Right ventricle myocardium inferior (tissue), 1 donor: ENCODE results near the gene ENPP4. TPM values are rescaled to one million over a fixed set of nuclear protein-coding genes. Genes with fewer than 3 reads are reported as not detected.
"Not testable (repeated sequence)": the region's sequence is repeated elsewhere in the genome, so short reads cannot be mapped to it uniquely, and the experiment has no call there.

ENCODE experiments used
- ATAC-seq: fragments of 200-7000 bp; cut with Tn5 transposase; one replicate; pipeline ENCODE4 v1.9.1; 2020; ENCODE audit warnings: mild to moderate bottlenecking, moderate library complexity
- DNase-seq: peaks from one replicate; pipeline ENCODE4 v3.0.0; 2021; ENCODE audit errors: missing footprints
- intact Hi-C: fragments of 100-400 bp; cut with DNase I; formaldehyde crosslinking; loops from one replicate; pipeline ENCODE4 v1.11.0; 2022
- long read RNA-seq: library from polyadenylated mRNA; unstranded; transcript quantifications from one replicate; pipeline ENCODE4 v2.0.0, GENCODE V29; 2021
- total RNA-seq: library from RNA; stranded (reverse); fragmentation: NEBNext Ultra II Directional; extraction: Animal tissue kit (Norgen Biotek cat#: 25700); gene quantifications from one replicate; pipeline ENCODE4 v1.2.1, GENCODE V29; 2021
- donor health status: DM: no; HTN: yes; CAD: no; lungs with severe emphysema.

ENPP4 gene
- total RNA-seq = 20.0 TPM
- long read RNA-seq, full-length matches to known transcripts = 15 of 18 reads
- long read RNA-seq, partial matches to known transcripts = 1 of 18 reads
- long read RNA-seq, other reads (novel, unspliced or antisense) = 2 of 18 reads

DNA sequence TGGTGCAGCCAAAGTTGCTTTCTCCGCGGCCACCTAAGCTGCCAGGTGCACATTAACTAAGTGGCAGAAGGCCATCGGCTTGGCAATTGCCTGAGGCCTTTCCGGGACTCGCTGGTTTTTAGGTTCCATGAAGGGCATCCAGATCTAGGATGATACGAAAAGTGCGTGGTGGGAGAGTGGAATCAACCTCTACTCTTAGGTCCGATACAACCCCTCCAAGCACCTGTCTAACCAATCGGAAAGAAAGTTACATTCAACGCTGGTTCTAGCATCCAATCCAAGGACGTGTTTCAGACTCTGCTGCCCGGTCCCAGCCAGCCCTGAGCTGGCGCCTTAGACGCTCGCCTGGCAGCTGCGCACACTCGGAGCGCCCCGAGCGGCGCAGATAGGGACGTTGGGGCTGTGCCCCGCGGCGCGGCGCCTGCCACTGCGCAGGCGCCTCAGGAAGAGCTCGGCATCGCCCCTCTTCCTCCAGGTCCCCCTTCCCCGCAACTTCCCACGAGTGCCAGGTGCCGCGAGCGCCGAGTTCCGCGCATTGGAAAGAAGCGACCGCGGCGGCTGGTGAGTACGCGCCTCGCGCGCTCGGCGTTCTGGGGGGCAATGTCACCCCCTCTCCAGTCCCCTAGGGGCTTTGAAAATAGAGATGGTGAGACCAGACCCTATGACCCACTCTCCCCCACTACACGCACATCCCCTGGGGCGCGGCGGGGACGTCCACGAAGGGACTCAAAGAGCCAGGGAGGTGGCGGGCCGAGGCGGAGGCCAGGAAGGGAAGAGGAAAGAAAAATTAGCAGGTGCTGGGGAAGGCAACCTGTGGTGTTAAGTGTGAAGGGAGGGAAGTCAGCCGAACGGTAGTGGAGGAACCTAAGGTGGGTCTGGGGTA is at the start of gene ENPP4:
TSS of gene ENPP4 (plus strand) at position 361 of the 883 bp plus-strand sequence. CDS start 9,595 bp downstream, outside the sequence.
- ATAC-seq = peak; percentile 100
- DNase-seq = peak; percentile 93
- intact Hi-C loops = loop anchor here (2.0 kb wide), 1 partner anchor 87 kb away; no protein-coding TSS in a partner anchor

DNA sequence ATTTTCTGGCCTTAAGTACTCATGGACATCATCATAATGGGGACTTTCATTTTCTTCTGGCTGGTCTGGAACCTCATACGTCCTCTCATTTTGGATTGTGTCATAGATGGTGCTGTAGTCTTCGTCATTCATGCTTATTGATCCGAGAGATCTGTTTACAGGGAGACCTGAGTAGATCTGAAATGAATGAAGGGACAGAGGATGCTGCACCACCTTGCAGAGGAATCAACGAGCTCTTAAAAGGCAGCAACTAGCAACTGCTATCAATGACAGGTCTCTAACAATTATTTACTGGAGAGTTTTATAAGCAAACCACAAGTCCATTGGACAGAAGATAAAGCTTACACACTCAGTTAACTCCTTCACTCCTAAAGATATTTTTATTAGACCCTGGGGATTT is 49.7 kb upstream of the ENPP4 start:
- no peak for ATAC-seq
- intact Hi-C loops = no loop called here
- no peak for DNase-seq

- DNase-seq, intact Hi-C loops, ATAC-seq: not testable (repeated sequence)
Observed at GRCh38 chr6:46085688-46086087, 44.1 kb upstream of the ENPP4 start.

DNA sequence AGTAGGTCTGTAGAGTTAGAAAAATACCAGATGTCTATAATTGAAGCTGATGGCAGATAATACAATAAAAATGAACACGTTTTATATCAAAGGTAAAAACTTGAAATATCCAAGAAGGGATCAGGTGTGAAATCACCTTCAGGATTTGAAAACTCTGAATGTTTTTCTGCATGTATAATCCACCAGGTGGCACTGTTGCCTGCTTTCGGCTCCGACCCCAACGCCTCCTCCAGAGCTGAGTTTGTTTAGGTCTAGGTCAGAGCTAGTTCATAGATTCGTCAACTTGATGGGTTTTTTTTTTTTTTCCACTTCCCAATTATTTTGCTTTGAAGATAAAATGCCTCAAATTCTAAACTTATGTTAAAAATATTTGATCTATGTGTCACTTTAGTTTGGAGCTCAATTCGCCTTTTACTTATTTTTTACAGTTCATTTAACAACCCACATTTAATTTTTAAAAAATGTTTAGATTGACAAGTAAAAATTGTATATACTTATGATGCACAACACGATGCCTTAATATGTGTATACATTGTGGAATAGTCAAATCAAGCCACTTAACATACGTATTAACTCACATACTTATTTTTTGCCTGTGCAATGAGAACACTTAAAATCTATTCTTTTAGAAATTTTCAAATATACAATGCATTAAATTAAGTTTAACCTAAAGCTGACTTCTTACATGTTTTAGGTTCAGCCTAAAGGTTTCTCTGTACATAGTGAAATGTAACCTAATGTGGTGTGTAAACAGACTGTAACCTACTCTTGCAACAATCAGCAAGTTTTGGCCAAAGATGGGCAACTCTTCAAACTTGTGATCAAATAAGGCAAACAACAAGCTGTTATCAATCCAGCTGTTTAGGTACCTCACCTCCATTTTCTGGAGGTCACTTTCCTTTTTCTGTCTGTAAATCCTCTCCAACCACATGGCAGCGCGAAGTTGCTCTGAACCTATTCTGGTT is 39.4 kb upstream of the ENPP4 start:
- peak; percentile 69 for DNase-seq
- no peak for ATAC-seq
- intact Hi-C loops = loop anchor here (1.0 to 5.0 kb wide), 2 partner anchors 127 to 320 kb away; no protein-coding TSS in a partner anchor

GRCh38 chr6:46091080-46091478 is 38.7 kb upstream of the ENPP4 start:
- ATAC-seq (no peak), DNase-seq (no peak)
- intact Hi-C loops = loop anchor here (5.0 kb wide), 1 partner anchor 126 kb away; no protein-coding TSS in a partner anchor

GRCh38 chr6:46095251-46095650 is 34.5 kb upstream of the ENPP4 start:
- intact Hi-C loops = no loop called here
- DNase-seq (no peak), ATAC-seq (no peak)

GRCh38 chr6:46097366-46097765 is 32.4 kb upstream of the ENPP4 start:
- intact Hi-C loops = no loop called here
- no peak for DNase-seq
- ATAC-seq = no peak

DNA sequence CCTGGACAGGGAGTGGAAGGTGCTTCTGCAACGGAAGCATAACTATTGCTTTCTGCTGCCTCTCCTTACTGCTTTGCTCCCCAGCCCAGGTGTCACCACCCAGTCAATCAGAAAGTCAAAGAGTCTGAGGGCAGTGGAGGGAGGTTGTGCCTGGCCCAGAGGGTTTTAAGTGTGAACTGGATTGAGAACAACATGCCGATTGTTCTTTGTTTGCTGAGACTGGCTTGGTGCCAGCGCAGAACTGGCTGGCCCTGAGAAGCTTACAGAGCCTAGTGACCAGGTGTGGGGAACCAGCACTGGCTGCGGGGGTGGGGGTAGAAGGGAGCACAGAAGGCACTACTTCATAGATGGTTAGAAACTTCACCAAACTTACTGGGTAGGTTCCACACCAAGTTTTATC is 31.1 kb upstream of the ENPP4 start:
- DNase-seq (no peak), ATAC-seq (no peak)
- intact Hi-C loops = no loop called here

- DNase-seq = no peak
- intact Hi-C loops = no loop called here
Observed at GRCh38 chr6:46099952-46100351, 29.8 kb upstream of the ENPP4 start.

GRCh38 chr6:46102123-46102522 is 27.7 kb upstream of the ENPP4 start:
- ATAC-seq (no peak), DNase-seq (no peak)
- intact Hi-C loops = no loop called here

More at GRCh38 chr6:46099952-46100351, 29.8 kb upstream of the ENPP4 start:
- no peak for ATAC-seq

DNA sequence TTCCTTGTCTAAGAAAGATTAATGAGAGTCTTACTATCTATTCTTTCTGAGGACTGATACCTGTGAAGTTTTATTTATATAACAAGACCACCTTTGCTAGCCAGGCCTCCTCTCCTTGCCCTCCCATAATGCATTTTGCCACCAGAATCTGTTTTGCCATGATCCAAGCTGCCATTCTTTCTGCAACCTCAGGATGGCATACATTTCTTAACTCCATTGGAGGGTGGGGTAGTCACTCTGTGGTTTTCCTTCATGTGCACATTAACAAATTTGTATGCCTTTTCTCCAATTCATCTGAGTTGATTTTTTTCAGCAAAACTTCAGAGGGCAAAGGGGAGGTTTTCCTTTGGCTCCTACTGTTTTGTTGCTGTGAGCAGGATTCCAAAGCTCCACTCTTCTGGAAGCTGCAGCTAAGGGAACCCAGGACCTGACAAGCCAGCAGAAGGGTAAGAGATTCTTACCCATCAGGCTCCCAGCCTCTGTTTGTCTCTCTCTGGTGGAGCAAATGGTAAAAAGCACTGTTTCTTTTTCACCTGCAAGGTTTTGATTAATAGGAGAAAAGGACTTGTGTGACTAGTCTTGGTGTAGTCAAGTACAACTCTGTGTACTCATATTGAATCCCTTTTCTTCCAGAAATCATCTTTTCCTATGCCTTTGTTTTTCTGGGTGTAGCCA is 26.2 kb upstream of the ENPP4 start:
- no peak for ATAC-seq
- no peak for DNase-seq
- intact Hi-C loops = no loop called here

DNA sequence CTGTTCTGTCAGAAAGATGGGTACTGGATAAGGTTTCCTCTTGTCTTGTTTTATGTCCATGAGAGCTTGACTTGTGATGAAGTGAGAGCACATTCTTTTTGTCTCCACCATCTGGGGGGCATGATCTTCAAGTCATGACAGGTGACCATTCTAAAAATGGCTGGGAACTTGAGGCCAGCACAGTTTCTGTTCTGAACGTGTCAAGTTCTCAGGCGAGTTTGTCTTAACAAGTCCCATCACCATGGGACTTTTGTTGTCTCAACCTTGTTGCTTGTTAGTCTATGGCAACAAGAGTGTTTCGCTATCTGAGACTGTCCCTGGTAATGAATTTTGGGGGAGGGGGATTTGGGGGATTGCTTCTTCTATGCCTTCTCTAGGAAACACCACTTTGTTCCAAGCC is 25.6 kb upstream of the ENPP4 start:
- no peak for ATAC-seq
- intact Hi-C loops = no loop called here
- DNase-seq = no peak

DNA sequence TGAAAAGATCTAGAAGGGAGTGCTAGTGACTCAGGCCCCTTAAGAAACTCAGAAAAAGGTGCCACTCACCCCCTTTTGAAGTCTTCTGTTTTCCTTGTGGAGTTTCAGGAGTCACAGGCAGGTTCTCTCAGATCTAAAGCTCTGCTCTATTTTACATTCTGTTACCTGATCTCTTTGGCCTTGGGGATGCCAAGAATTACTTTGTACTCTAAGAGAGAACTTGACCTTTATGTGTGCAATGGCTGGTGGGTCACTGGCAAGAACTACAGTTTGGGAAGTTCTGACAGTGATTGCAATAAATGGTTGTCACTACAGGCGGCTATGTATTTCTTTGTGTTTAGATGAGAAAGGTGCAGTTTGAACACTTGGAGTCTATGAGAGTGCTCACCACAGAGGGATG is 24.2 kb upstream of the ENPP4 start:
- intact Hi-C loops = no loop called here
- no peak for DNase-seq
- no peak for ATAC-seq

GRCh38 chr6:46113370-46113769 is 16.4 kb upstream of the ENPP4 start:
- intact Hi-C loops = no loop called here
- ATAC-seq = no peak
- no peak for DNase-seq

- ATAC-seq (no peak), DNase-seq (no peak)
- intact Hi-C loops = no loop called here
Observed at GRCh38 chr6:46115634-46116033, 14.2 kb upstream of the ENPP4 start.

GRCh38 chr6:46116289-46116688 is 13.5 kb upstream of the ENPP4 start:
- intact Hi-C loops = no loop called here
- ATAC-seq = no peak
- DNase-seq = no peak

DNA sequence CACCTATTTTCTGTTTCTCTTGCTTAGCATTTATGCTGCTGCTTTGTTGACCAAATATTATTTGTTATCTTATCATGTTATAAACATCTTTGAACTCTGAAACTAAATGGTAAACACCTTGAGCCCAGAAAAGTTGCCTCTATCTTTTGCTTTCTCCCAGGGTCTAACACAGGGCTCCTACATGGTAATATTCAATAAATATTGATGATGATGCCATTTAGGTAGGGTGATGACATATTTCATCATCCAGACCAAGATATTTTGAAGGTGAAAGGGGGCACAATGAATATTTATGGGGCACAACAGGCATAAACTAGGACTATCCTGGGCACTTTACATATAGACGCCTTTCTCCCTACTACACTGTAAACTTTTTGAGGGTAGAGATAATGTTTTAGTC is 11.6 kb upstream of the ENPP4 start:
- intact Hi-C loops = no loop called here
- DNase-seq = no peak
- no peak for ATAC-seq

- intact Hi-C loops = no loop called here
- no peak for DNase-seq
- no peak for ATAC-seq
Observed at GRCh38 chr6:46118836-46119235, 11.0 kb upstream of the ENPP4 start.

DNA sequence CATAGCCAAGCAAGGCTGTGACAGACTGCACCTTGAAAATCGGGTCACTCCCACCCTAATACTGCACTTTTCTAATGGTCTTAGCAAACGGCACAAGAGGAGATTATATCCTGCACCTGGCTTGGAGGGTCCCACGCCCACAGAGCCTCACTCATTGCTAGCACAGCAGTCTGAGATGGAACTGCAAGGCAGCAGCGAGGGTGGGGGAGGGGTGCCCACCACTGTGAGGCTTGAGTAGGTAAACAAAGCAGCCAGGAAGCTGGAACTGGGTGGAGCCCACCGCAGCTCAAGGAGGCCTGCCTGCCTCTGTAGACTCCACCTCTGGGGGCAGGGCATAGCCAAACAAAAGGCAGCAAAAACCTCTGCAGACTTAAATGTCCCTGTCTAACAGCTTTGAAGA is 10.1 kb upstream of the ENPP4 start:
- ATAC-seq, DNase-seq, intact Hi-C loops: not testable (repeated sequence)
